Calu3 (cell line): ENCODE results near the gene PRODH. TPM values are rescaled to one million over a fixed set of nuclear protein-coding genes. Genes with fewer than 3 reads are reported as not detected.
"Not testable (repeated sequence)": the region's sequence is repeated elsewhere in the genome, so short reads cannot be mapped to it uniquely, and the experiment has no call there.

ENCODE experiments used
- BruUV-seq: library from RNA; stranded (reverse); fragments of 400-500 nt; replicated peaks from 2 replicates; lab custom pipeline; 2021; lab: Mats Ljungman, UMichigan
- CTCF ChIA-PET: fragments of 300-600 bp; sonication (Branson Sonifier 250); formaldehyde crosslinking; loops from one replicate; lab custom pipeline; 2022; ENCODE audit warnings: antibody characterized with exemption; lab: Charles Lee
- DNase-seq: peaks from one replicate; pipeline ENCODE4 v3.0.0; 2022
- H3K27ac Mint-ChIP-seq: one replicate; pipeline ENCODE4 v1.8.0; 2022; ENCODE audit warnings: mixed read lengths; ENCODE audit not compliant: unreplicated experiment
- H3K27me3 Mint-ChIP-seq: one replicate; pipeline ENCODE4 v1.8.0; 2022; ENCODE audit warnings: mixed read lengths; ENCODE audit not compliant: unreplicated experiment
- H3K36me3 Mint-ChIP-seq: one replicate; pipeline ENCODE4 v1.8.0; 2022; ENCODE audit warnings: mild to moderate bottlenecking, moderate library complexity, mixed read lengths; ENCODE audit not compliant: insufficient read depth, unreplicated experiment
- H3K4me1 Mint-ChIP-seq: one replicate; pipeline ENCODE4 v1.8.0; 2022; ENCODE audit warnings: mild to moderate bottlenecking, low read depth, mixed read lengths; ENCODE audit not compliant: unreplicated experiment
- H3K4me3 Mint-ChIP-seq: one replicate; pipeline ENCODE4 v1.8.0; 2022; ENCODE audit warnings: mild to moderate bottlenecking, low read depth, moderate library complexity, mixed read lengths; ENCODE audit not compliant: unreplicated experiment
- H3K9me3 Mint-ChIP-seq: one replicate; pipeline ENCODE4 v1.8.0; 2022; ENCODE audit warnings: low read depth, mixed read lengths; ENCODE audit not compliant: unreplicated experiment
- CTCF ChIP-seq: fragments of 200-600 bp; IDR thresholded peaks from one replicate; pipeline ENCODE4 v1.8.0; 2022; ENCODE audit warnings: antibody characterized with exemption; ENCODE audit not compliant: unreplicated experiment
- intact Hi-C: fragments of 100-400 bp; cut with micrococcal nuclease; formaldehyde crosslinking; loops from one replicate; pipeline ENCODE4 v1.10.0; 2022; ENCODE audit not compliant: unreplicated experiment
- total RNA-seq: library from RNA; stranded (reverse); gene quantifications from 2 replicates; pipeline ENCODE4 v1.2.3, GENCODE V29; 2022

The PRODH gene
- total RNA-seq, 1 experiment from 2014 or later, result 1.5 TPM

GRCh38 chr22:18909556-18909955, 26.5 kb downstream of the PRODH start:
- DNase-seq, result no peak
- Mint-ChIP-seq H3K36me3 (no peaks in the 10 kb centered on the region), H3K27me3 (no peaks in the 10 kb centered on the region), H3K4me3 (no peak overlapping the region), H3K9me3 (no peaks in the 10 kb centered on the region), H3K27ac (no peak overlapping the region), H3K4me1 (no peaks in the 10 kb centered on the region)
- no TSS peak for BruUV-seq
- CTCF ChIA-PET, result no interaction called here
- intact Hi-C loops, result no loop called here
- no peak for TF ChIP-seq CTCF

- Mint-ChIP-seq H3K4me1 (no peaks in the 10 kb centered on the region), H3K4me3 (no peak overlapping the region), H3K9me3 (no peaks in the 10 kb centered on the region), H3K27me3 (no peaks in the 10 kb centered on the region), H3K27ac (no peak overlapping the region), H3K36me3 (no peaks in the 10 kb centered on the region)
- CTCF ChIA-PET, result interaction anchor here (0.8 to 1.4 kb wide), 2 partner anchors 23 to 238 kb away, joined by 3 read pairs; partner anchors contain the start of gene ESS2
- intact Hi-C loops, result no loop called here
- no peak for TF ChIP-seq CTCF
- TSS peak; percentile 74 for BruUV-seq
- no peak for DNase-seq
Measured at GRCh38 chr22:18906896-18907295, 29.2 kb downstream of the PRODH start.

GRCh38 chr22:18906410-18906745, 29.7 kb downstream of the PRODH start:
- intact Hi-C loops, H3K4me3 Mint-ChIP-seq, DNase-seq, H3K4me1 Mint-ChIP-seq, H3K27me3 Mint-ChIP-seq, H3K36me3 Mint-ChIP-seq, BruUV-seq, H3K27ac Mint-ChIP-seq, H3K9me3 Mint-ChIP-seq: not testable (repeated sequence)
- CTCF ChIA-PET, result interaction anchor here (0.6 to 1.4 kb wide), 3 partner anchors 23 to 238 kb away, joined by 3 read pairs; partner anchors contain the start of gene ESS2

GRCh38 chr22:18905540-18906409, 30.3 kb downstream of the PRODH start, which contains the start of gene DGCR6:
Gene DGCR6 (plus strand): TSS chr22:18906320. CDS start chr22:18906375, 55 bp downstream.
- CTCF ChIA-PET, result interaction anchor here (0.6 to 1.4 kb wide), 3 partner anchors 24 to 239 kb away, joined by 3 read pairs; partner anchors contain the start of gene ESS2
- no peak for DNase-seq
- Mint-ChIP-seq H3K27ac (no peak within 1 kb of the TSS), H3K4me1 (no peaks in the 10 kb centered on the region), H3K27me3 (no peaks in the 10 kb centered on the region), H3K36me3 (no peaks in the 10 kb centered on the region), H3K4me3 (no peak within 1 kb of the TSS), H3K9me3 (no peaks in the 10 kb centered on the region)
- no peak for TF ChIP-seq CTCF
- BruUV-seq, result no TSS peak
- intact Hi-C loops, result no loop called here

GRCh38 chr22:18896037-18896657, 39.9 kb downstream of the PRODH start:
- DNase-seq, intact Hi-C loops, H3K27me3 Mint-ChIP-seq, H3K4me3 Mint-ChIP-seq, BruUV-seq, H3K36me3 Mint-ChIP-seq, H3K4me1 Mint-ChIP-seq, CTCF ChIA-PET, H3K27ac Mint-ChIP-seq, H3K9me3 Mint-ChIP-seq: not testable (repeated sequence)

- H3K4me3 Mint-ChIP-seq, H3K9me3 Mint-ChIP-seq, H3K27me3 Mint-ChIP-seq, BruUV-seq, CTCF ChIA-PET, H3K36me3 Mint-ChIP-seq, intact Hi-C loops, DNase-seq, H3K4me1 Mint-ChIP-seq, H3K27ac Mint-ChIP-seq: not testable (repeated sequence)
Measured at GRCh38 chr22:18893775-18894174, 42.3 kb downstream of the PRODH start.

- H3K9me3 Mint-ChIP-seq, H3K4me1 Mint-ChIP-seq, CTCF ChIA-PET, H3K27me3 Mint-ChIP-seq, H3K27ac Mint-ChIP-seq, H3K36me3 Mint-ChIP-seq, BruUV-seq, H3K4me3 Mint-ChIP-seq, DNase-seq, intact Hi-C loops: not testable (repeated sequence)
Measured at GRCh38 chr22:18890510-18891192, 45.4 kb downstream of the PRODH start.
